HepG2 (cell line): ENCODE measurements around the gene MYOM1. TPM values are rescaled to one million over a fixed set of nuclear protein-coding genes. Genes with fewer than 3 reads are reported as not detected.

ENCODE experiments used
- ATAC-seq: fragments of 200-7000 bp; cut with Tn5 transposase; 3 replicates; pipeline ENCODE4 v1.9.1; 2020; ENCODE audit warnings: mild to moderate bottlenecking, moderate library complexity
- BruUV-seq: library from RNA; stranded (reverse); fragments of 400-500 nt; replicated peaks from 2 replicates; lab custom pipeline; 2021; lab: Mats Ljungman, UMichigan
- CTCF ChIA-PET: fragments of 300-600 bp; formaldehyde crosslinking; extraction: SDS; loops from one replicate; lab custom pipeline; 2021; ENCODE audit warnings: low total read pairs, inconsistent platforms, low intra/inter-chr PET ratio; lab: Yijun Ruan, JAX
- POLR2A ChIA-PET: fragments of 350-600 bp; sonication (Branson Sonifier 250); formaldehyde crosslinking; loops from one replicate; lab custom pipeline; 2020; ENCODE audit warnings: antibody characterized with exemption, inconsistent platforms; lab: Yijun Ruan, JAX
- DNase-seq: peaks from one replicate; pipeline ENCODE4 v3.0.0-alpha.2; 2015; ENCODE audit warnings: low spot score
- FAIRE-seq: peaks from 3 replicates; lab custom pipeline; 2011; peaks lifted over from hg19 to GRCh38; lab: Jason Lieb, UNC
- H2AFZ ChIP-seq: one replicate; pipeline ENCODE4 v1.6.1; 2011; ENCODE audit warnings: low read length, inconsistent platforms
- H3K27ac ChIP-seq: fragments of 300-600 bp; 3 replicates; pipeline ENCODE4 v1.8.0; 2011; ENCODE audit warnings: mixed run types, mild to moderate bottlenecking, mixed read lengths, low read length, inconsistent platforms; ENCODE audit not compliant: insufficient read depth; ENCODE audit errors: extremely low read length
- H3K27me3 ChIP-seq, 2 experiments: fragments of 200-600 bp in 1 of 2; 2 replicates in 1 of 2; 3 replicates in 1 of 2; pipeline versions ENCODE4 v1.6.0 to v1.8.0; 2011; ENCODE audit warnings: low read length in 2 of 2, mild to moderate bottlenecking in 2 of 2, moderate library complexity in 2 of 2, inconsistent platforms in 1 of 2; ENCODE audit not compliant: insufficient read depth in 2 of 2, control insufficient read depth in 1 of 2
- H3K36me3 ChIP-seq, 2 experiments: fragments of 200-600 bp in 1 of 2; replicated peaks in 1 of 2; 2 replicates in 1 of 2; 3 replicates in 1 of 2; pipeline versions ENCODE4 v1.5.1 to v1.8.0; 2011; ENCODE audit warnings: low read length in 2 of 2, inconsistent platforms in 1 of 2; ENCODE audit not compliant: insufficient read depth in 2 of 2, control insufficient read depth in 1 of 2
- H3K4me1 ChIP-seq: 2 replicates; pipeline ENCODE4 v1.5.1; 2012; ENCODE audit warnings: low read length, inconsistent platforms; ENCODE audit not compliant: insufficient read depth
- H3K4me2 ChIP-seq: 2 replicates; pipeline ENCODE4 v1.6.0; 2011; ENCODE audit warnings: low read depth, low read length, inconsistent platforms
- H3K4me3 ChIP-seq, 3 experiments: fragments of 200-600 bp in 1 of 3; sonication (generic), shearing (Covaris generic) in 1 of 3; replicated peaks in 1 of 3; 2 replicates each; pipeline ENCODE4 v1.5.1; 2011 to 2016; ENCODE audit warnings: low read length in 3 of 3, inconsistent platforms in 2 of 3, low read depth in 2 of 3, mild to moderate bottlenecking in 2 of 3, control low read depth in 1 of 3, mixed read lengths in 1 of 3; ENCODE audit not compliant: insufficient read depth in 1 of 3
- H3K79me2 ChIP-seq: one replicate; pipeline ENCODE4 v1.6.1; 2011; ENCODE audit warnings: low read length, inconsistent platforms; ENCODE audit not compliant: insufficient read depth
- H3K9ac ChIP-seq: 2 replicates; pipeline ENCODE4 v1.6.0; 2011; ENCODE audit warnings: mild to moderate bottlenecking, low read depth, low read length, inconsistent platforms; ENCODE audit not compliant: insufficient read depth
- H3K9me3 ChIP-seq: 2 replicates; pipeline ENCODE4 v1.5.1; 2012; ENCODE audit warnings: mild to moderate bottlenecking, low read length
- H4K20me1 ChIP-seq: 2 replicates; pipeline ENCODE4 v1.6.0; 2011; ENCODE audit warnings: inconsistent platforms, mild to moderate bottlenecking, low read length, moderate library complexity; ENCODE audit not compliant: insufficient read depth
- ADNP ChIP-seq: sonication (generic); formaldehyde crosslinking; IDR thresholded peaks from 2 replicates; pipeline ENCODE4 v1.4.0; 2020; ENCODE audit warnings: missing genetic modification reagents
- DNMT1 ChIP-seq: sonication (generic); formaldehyde crosslinking; IDR thresholded peaks from 2 replicates; pipeline ENCODE4 v1.5.1; 2020; ENCODE audit warnings: mild to moderate bottlenecking, missing genetic modification reagents
- ETV6 ChIP-seq: sonication (generic); formaldehyde crosslinking; conservative IDR thresholded peaks from 2 replicates; pipeline ENCODE4 v1.4.0; 2020; ENCODE audit warnings: missing genetic modification reagents
- HNRNPK ChIP-seq: fragments of 200-400 bp; formaldehyde crosslinking; IDR thresholded peaks from 2 replicates; pipeline ENCODE4 v1.6.1; 2018; ENCODE audit warnings: low read length, low read depth, moderate library complexity, mild to moderate bottlenecking; ENCODE audit not compliant: poor library complexity, severe bottlenecking
- ISL2 ChIP-seq: sonication (generic); formaldehyde crosslinking; IDR thresholded peaks from 2 replicates; pipeline ENCODE4 v1.5.0; 2020; ENCODE audit warnings: missing genetic modification reagents
- MATR3 ChIP-seq: sonication (generic); formaldehyde crosslinking; IDR thresholded peaks from 2 replicates; pipeline ENCODE4 v1.4.0; 2020; ENCODE audit warnings: missing genetic modification reagents
- SYNCRIP ChIP-seq: fragments of 200-400 bp; formaldehyde crosslinking; IDR thresholded peaks from 2 replicates; pipeline ENCODE4 v1.6.1; 2018; ENCODE audit warnings: mild to moderate bottlenecking, low read depth, low read length; ENCODE audit not compliant: insufficient read depth
- ZFP36L2 ChIP-seq: sonication (generic); formaldehyde crosslinking; IDR thresholded peaks from 2 replicates; pipeline ENCODE4 v1.4.0; 2020; ENCODE audit warnings: missing genetic modification reagents
- ZMAT3 ChIP-seq: sonication (generic); formaldehyde crosslinking; conservative IDR thresholded peaks from 2 replicates; pipeline ENCODE4 v1.7.0; 2021; ENCODE audit warnings: missing genetic modification reagents
- ZNF138 ChIP-seq: sonication (generic); formaldehyde crosslinking; IDR thresholded peaks from 2 replicates; pipeline ENCODE4 v1.5.0; 2020; ENCODE audit warnings: mild to moderate bottlenecking, low read depth, missing genetic modification reagents
- ZNF160 ChIP-seq: sonication (generic); formaldehyde crosslinking; IDR thresholded peaks from 2 replicates; pipeline ENCODE4 v1.8.0; 2022; ENCODE audit warnings: mild to moderate bottlenecking, inconsistent platforms, missing genetic modification reagents
- ZNF337 ChIP-seq: sonication (generic); formaldehyde crosslinking; IDR thresholded peaks from 2 replicates; pipeline ENCODE4 v1.5.1; 2020; ENCODE audit warnings: missing genetic modification reagents, low read depth, mild to moderate bottlenecking, borderline replicate concordance
- ZNF776 ChIP-seq: sonication (generic); formaldehyde crosslinking; IDR thresholded peaks from 2 replicates; pipeline ENCODE4 v1.4.0; 2020; ENCODE audit warnings: mild to moderate bottlenecking, missing genetic modification reagents
- ZNF800 ChIP-seq: sonication (generic); formaldehyde crosslinking; IDR thresholded peaks from 2 replicates; pipeline ENCODE4 v1.4.0; 2020; ENCODE audit warnings: missing genetic modification reagents
- WGBS: methylation state at CpG from one replicate; pipeline ENCODE4 v1.1.6; 2017; ENCODE audit warnings: low lambda C conversion rate; 5-methylcytosine and 5-hydroxymethylcytosine counted together
- in situ Hi-C: cut with HindIII; loops from 2 replicates; pipeline ENCODE4 v1.10.0; 2017; ENCODE audit warnings: low pct_unique_long_range_greater_than_20kb; ENCODE audit not compliant: extremely low pct_ligation_motif_present
- intact Hi-C: fragments of 100-400 bp; cut with micrococcal nuclease; formaldehyde crosslinking; loops from one replicate; pipeline ENCODE4 v1.10.0; 2022; ENCODE audit not compliant: unreplicated experiment
- polyA plus RNA-seq, 8 experiments: library from polyadenylated mRNA; depleted of rRNA in 3 of 8; stranded (reverse) in 7 of 8; unstranded in 1 of 8; fragments of >200 nt; fragmentation: Illumina TruSeq in 4 of 8; extraction: Trizol in 4 of 8; gene quantifications; 2 replicates each; pipeline versions ENCODE4 v1.2.1 to v1.2.3, GENCODE V29; 2011 to 2016; ENCODE audit warnings: low read depth in 4 of 8, missing spikeins in 1 of 8, mixed read lengths in 1 of 8; ENCODE audit not compliant: insufficient read depth in 1 of 8
- total RNA-seq, 5 experiments: library from RNA; depleted of rRNA; stranded (reverse); fragments of >200 nt; fragmentation: Illumina TruSeq; extraction: Trizol; gene quantifications; 2 replicates each; pipeline ENCODE4 v1.2.3, GENCODE V29; 2016; ENCODE audit warnings: low read depth in 1 of 5
- TF ChIP-seq, protein P1 (sequence below): sonication (generic); formaldehyde crosslinking; IDR thresholded peaks from 2 replicates; pipeline ENCODE4 v1.4.0; 2020; ENCODE audit warnings: missing genetic modification reagents

MYOM1 gene
- total and polyA plus RNA-seq, 2 of the 13 experiments (the other 11 are each of a cell fraction or from before 2014, with no cell fraction given), result 0.46 to 0.98 TPM

DNA sequence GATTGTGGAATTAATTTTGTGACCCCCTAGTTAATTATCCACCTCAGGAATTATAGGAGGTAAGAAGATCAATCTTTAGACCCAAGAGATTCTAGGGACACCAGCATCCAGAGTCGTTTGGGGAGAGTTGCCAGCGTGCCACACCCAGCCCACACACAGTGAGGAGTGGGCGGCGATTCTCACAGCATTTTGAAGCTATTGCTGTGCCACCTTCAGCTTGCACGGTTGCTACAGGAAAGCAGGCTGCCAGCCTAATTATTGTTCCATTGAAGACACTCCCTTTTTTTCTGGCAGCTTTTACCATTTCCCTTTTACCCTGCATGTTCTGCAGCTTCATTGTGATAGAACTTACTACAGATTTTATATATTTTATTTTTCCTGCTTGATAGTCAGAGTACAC, 14.7 kb upstream of the MYOM1 start:
- Histone ChIP-seq H3K9ac (peak overlapping the region; percentile 43), H3K4me2 (peak overlapping the region; percentile 25), H3K27me3 (no peaks in the 10 kb centered on the region), H3K9me3 (no peaks in the 10 kb centered on the region), H3K4me1 (peaks cover 66% of the 10 kb centered on the region), H3K4me3 (peak overlapping the region in 1 of 3 experiments; percentile 8; a peak in 1 of 6 replicates), H4K20me1 (no peaks in the 10 kb centered on the region), H3K27ac (peak overlapping the region; percentile 95), H2AFZ (no peak overlapping the region), H3K79me2 (no peaks in the 10 kb centered on the region), H3K36me3 (no peaks in the 10 kb centered on the region)
- CTCF ChIA-PET, result no interaction called here
- FAIRE-seq (no peak), ATAC-seq (peak; percentile 8), DNase-seq (no peak)
- BruUV-seq, result no TSS peak
- POLR2A ChIA-PET, result interaction anchor here (0.7 to 2.8 kb wide), 10 partner anchors 9 to 384 kb away, joined by 3 to 54 read pairs (median 4); partner anchors contain the start of gene MYL12A
- WGBS, result 84% methylated on average over 5 of the region's 5 CpGs
- in situ Hi-C loops, result no loop called here
- intact Hi-C loops, result no loop called here
- no peak for TF ChIP-seq HNRNPK
- no peak for TF ChIP-seq ZNF138
- TF ChIP-seq ZMAT3 (CRISPR knock-in tag), result no peak
- TF ChIP-seq ZFP36L2 (CRISPR knock-in tag), result no peak
- no peak for TF ChIP-seq ADNP (CRISPR knock-in tag)
- TF ChIP-seq ZNF776 (CRISPR knock-in tag), result no peak
- no peak for TF ChIP-seq ZNF800 (CRISPR knock-in tag)
- TF ChIP-seq ZNF160 (CRISPR knock-in tag), result no peak
- no peak for TF ChIP-seq ISL2
- TF ChIP-seq, protein P1, sequence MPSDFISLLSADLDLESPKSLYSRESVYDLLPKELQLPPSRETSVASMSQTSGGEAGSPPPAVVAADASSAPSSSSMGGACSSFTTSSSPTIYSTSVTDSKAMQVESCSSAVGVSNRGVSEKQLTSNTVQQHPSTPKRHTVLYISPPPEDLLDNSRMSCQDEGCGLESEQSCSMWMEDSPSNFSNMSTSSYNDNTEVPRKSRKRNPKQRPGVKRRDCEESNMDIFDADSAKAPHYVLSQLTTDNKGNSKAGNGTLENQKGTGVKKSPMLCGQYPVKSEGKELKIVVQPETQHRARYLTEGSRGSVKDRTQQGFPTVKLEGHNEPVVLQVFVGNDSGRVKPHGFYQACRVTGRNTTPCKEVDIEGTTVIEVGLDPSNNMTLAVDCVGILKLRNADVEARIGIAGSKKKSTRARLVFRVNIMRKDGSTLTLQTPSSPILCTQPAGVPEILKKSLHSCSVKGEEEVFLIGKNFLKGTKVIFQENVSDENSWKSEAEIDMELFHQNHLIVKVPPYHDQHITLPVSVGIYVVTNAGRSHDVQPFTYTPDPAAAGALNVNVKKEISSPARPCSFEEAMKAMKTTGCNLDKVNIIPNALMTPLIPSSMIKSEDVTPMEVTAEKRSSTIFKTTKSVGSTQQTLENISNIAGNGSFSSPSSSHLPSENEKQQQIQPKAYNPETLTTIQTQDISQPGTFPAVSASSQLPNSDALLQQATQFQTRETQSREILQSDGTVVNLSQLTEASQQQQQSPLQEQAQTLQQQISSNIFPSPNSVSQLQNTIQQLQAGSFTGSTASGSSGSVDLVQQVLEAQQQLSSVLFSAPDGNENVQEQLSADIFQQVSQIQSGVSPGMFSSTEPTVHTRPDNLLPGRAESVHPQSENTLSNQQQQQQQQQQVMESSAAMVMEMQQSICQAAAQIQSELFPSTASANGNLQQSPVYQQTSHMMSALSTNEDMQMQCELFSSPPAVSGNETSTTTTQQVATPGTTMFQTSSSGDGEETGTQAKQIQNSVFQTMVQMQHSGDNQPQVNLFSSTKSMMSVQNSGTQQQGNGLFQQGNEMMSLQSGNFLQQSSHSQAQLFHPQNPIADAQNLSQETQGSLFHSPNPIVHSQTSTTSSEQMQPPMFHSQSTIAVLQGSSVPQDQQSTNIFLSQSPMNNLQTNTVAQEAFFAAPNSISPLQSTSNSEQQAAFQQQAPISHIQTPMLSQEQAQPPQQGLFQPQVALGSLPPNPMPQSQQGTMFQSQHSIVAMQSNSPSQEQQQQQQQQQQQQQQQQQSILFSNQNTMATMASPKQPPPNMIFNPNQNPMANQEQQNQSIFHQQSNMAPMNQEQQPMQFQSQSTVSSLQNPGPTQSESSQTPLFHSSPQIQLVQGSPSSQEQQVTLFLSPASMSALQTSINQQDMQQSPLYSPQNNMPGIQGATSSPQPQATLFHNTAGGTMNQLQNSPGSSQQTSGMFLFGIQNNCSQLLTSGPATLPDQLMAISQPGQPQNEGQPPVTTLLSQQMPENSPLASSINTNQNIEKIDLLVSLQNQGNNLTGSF (CRISPR knock-in tag), result no peak
- TF ChIP-seq SYNCRIP, result no peak
- TF ChIP-seq ETV6, result no peak
- no peak for TF ChIP-seq DNMT1 (CRISPR knock-in tag)
- TF ChIP-seq MATR3 (CRISPR knock-in tag), result no peak
- TF ChIP-seq ZNF337, result no peak
